A673 (cell line): ENCODE measurements around the gene HMGCR. TPM values are rescaled to one million over a fixed set of nuclear protein-coding genes. Genes with fewer than 3 reads are reported as not detected.

Experiments used
- BruUV-seq: library from RNA; stranded (reverse); fragments of 400-500 nt; replicated peaks from 2 replicates; lab custom pipeline; 2021; lab: Mats Ljungman, UMichigan
- CTCF ChIA-PET: fragments of 300-600 bp; sonication (Branson Sonifier 250); formaldehyde crosslinking; loops from one replicate; lab custom pipeline; 2022; ENCODE audit warnings: antibody characterized with exemption; lab: Charles Lee
- POLR2A ChIA-PET: fragments of 300-600 bp; sonication (Branson Sonifier 250); formaldehyde crosslinking; loops from one replicate; lab custom pipeline; 2022; ENCODE audit warnings: antibody characterized with exemption; ENCODE audit not compliant: low non-redundant PET; lab: Charles Lee
- DNase-seq: peaks from one replicate; pipeline ENCODE4 v3.0.0-alpha.2; 2015; ENCODE audit warnings: low spot score
- H3K27ac ChIP-seq: fragments of 200-600 bp; sonication (generic); 2 replicates; pipeline ENCODE4 v1.5.1; 2016; ENCODE audit warnings: mixed run types, low read depth, mild to moderate bottlenecking, mixed read lengths, antibody characterized with exemption, low read length; ENCODE audit not compliant: poor library complexity, severe bottlenecking
- H3K27me3 ChIP-seq: fragments of 200-600 bp; sonication (generic); replicated peaks from 2 replicates; pipeline ENCODE4 v1.6.1; 2017; ENCODE audit warnings: mixed run types, low read depth, mild to moderate bottlenecking, mixed read lengths, antibody characterized with exemption, low read length; ENCODE audit not compliant: insufficient read depth, poor library complexity
- H3K36me3 ChIP-seq: fragments of 200-600 bp; sonication (generic); 2 replicates; pipeline ENCODE4 v1.6.1; 2016; ENCODE audit warnings: mixed run types, mild to moderate bottlenecking, mixed read lengths, antibody characterized with exemption, low read length; ENCODE audit not compliant: insufficient read depth, poor library complexity, severe bottlenecking
- H3K4me1 ChIP-seq: fragments of 200-600 bp; sonication (generic); 2 replicates; pipeline ENCODE4 v1.6.1; 2017; ENCODE audit warnings: mixed run types, mild to moderate bottlenecking, mixed read lengths, antibody characterized with exemption, low read length; ENCODE audit not compliant: insufficient read depth, poor library complexity, severe bottlenecking
- H3K4me3 ChIP-seq: fragments of 200-600 bp; sonication (generic); 2 replicates; pipeline ENCODE4 v1.5.1; 2016; ENCODE audit warnings: low read depth, mixed run types, mild to moderate bottlenecking, mixed read lengths, low read length; ENCODE audit not compliant: poor library complexity, severe bottlenecking
- H3K9me3 ChIP-seq: fragments of 200-600 bp; sonication (generic); 2 replicates; pipeline ENCODE4 v1.6.1; 2016; ENCODE audit warnings: mixed run types, low read depth, mild to moderate bottlenecking, mixed read lengths, antibody characterized with exemption, low read length; ENCODE audit not compliant: poor library complexity, severe bottlenecking
- EZH2 ChIP-seq: fragments of 200-600 bp; sonication (generic); IDR thresholded peaks from 2 replicates; pipeline ENCODE4 v1.6.1; 2017; ENCODE audit warnings: borderline replicate concordance, low read depth, mild to moderate bottlenecking, mixed read lengths, antibody characterized with exemption, low read length; ENCODE audit not compliant: poor library complexity, severe bottlenecking
- intact Hi-C: fragments of 100-400 bp; cut with micrococcal nuclease; formaldehyde crosslinking; loops from one replicate; pipeline ENCODE4 v1.10.0; 2022; ENCODE audit not compliant: unreplicated experiment
- total RNA-seq: library from RNA; stranded (reverse); gene quantifications from 2 replicates; pipeline ENCODE4 v1.2.3, GENCODE V29; 2021
- TF ChIP-seq, protein P1 (sequence below): fragments of 300-800, 200-600 bp; sonication (generic); conservative IDR thresholded peaks from 2 replicates; pipeline ENCODE4 v1.5.1; 2017; ENCODE audit warnings: low read depth, mild to moderate bottlenecking, antibody characterized with exemption, low read length, moderate library complexity, mixed read lengths

HMGCR gene
- total RNA-seq, 1 experiment from 2014 or later = 168 TPM

DNA sequence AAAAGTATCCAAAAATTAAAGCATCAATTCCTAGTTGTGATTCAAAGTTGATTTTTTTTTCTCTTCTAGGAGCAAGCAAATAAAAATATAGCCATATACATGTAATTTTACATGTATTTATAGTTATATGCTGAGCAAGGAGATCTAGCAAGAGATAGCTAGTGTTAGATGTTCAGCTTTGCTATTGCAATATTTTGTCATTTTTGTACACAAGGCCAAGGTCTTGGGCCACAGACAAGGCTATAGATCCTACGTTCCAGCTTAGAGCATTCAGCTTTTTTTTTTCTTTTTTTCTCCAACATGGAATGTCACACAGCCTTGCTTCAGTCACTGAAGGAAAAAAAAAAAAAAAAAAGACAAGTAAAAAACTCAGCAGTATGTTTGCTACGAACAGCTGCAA, 36.8 kb downstream of the HMGCR start:
- CTCF ChIA-PET = no interaction called here
- no TSS peak for BruUV-seq
- Histone ChIP-seq H3K9me3 (no peaks in the 10 kb centered on the region), H3K27ac (no peak overlapping the region), H3K27me3 (no peaks in the 10 kb centered on the region), H3K36me3 (no peaks in the 10 kb centered on the region), H3K4me1 (no peaks in the 10 kb centered on the region), H3K4me3 (no peak overlapping the region)
- TF ChIP-seq, protein P1, sequence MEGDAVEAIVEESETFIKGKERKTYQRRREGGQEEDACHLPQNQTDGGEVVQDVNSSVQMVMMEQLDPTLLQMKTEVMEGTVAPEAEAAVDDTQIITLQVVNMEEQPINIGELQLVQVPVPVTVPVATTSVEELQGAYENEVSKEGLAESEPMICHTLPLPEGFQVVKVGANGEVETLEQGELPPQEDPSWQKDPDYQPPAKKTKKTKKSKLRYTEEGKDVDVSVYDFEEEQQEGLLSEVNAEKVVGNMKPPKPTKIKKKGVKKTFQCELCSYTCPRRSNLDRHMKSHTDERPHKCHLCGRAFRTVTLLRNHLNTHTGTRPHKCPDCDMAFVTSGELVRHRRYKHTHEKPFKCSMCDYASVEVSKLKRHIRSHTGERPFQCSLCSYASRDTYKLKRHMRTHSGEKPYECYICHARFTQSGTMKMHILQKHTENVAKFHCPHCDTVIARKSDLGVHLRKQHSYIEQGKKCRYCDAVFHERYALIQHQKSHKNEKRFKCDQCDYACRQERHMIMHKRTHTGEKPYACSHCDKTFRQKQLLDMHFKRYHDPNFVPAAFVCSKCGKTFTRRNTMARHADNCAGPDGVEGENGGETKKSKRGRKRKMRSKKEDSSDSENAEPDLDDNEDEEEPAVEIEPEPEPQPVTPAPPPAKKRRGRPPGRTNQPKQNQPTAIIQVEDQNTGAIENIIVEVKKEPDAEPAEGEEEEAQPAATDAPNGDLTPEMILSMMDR = no peak
- no peak for TF ChIP-seq EZH2
- POLR2A ChIA-PET = no interaction called here
- DNase-seq = no peak
- intact Hi-C loops = no loop called here

DNA sequence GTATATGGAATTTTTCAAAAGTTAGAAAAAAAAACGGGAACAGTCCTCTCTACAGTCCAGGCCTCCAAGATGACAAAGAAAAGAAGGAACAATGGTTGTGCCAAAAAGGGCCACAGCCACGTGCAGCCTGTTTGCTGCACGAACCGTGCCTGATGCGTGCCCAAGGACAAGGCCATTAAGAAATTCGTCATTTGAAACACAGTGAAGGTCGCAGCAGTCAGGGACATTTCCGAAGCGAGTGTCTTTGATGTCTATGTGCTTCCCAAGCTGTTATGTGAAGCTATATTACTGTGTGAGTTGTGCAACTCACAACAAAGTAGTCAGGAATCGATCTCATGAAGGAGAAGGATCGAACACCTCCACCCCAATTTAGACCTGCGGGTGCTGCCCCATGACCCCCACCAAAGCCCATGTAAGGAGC, 37.4 kb downstream of the HMGCR start:
- Histone ChIP-seq H3K9me3 (no peaks in the 10 kb centered on the region), H3K27ac (no peak overlapping the region), H3K36me3 (no peaks in the 10 kb centered on the region), H3K4me1 (no peaks in the 10 kb centered on the region), H3K27me3 (no peaks in the 10 kb centered on the region), H3K4me3 (no peak overlapping the region)
- no peak for DNase-seq
- TF ChIP-seq EZH2 = no peak
- POLR2A ChIA-PET = no interaction called here
- BruUV-seq = no TSS peak
- intact Hi-C loops = no loop called here
- CTCF ChIA-PET = no interaction called here

DNA sequence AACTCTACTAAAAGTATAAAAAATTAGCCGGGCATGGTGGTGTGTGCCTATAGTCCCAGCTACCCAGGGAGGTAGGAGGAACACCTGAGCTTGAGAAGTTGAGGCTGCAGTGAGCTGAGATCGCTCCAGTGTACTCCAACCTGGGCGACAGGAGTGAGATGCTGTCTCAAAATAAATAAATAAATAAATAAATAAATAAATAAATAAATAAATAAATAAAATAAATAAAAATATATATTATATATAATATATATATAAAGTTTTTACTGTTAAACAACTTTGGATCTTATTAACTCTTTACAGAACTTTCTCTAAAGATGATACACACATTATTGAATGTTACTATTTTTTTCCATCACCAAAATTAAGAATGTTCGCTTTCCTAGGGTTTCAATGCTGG, 38.4 kb downstream of the HMGCR start:
- ChIA-PET POLR2A (no interaction called here), CTCF (no interaction called here)
- no TSS peak for BruUV-seq
- DNase-seq = no peak
- Histone ChIP-seq H3K36me3 (no peaks in the 10 kb centered on the region), H3K27me3 (no peaks in the 10 kb centered on the region), H3K4me3 (no peak overlapping the region), H3K27ac (no peak overlapping the region), H3K4me1 (no peaks in the 10 kb centered on the region), H3K9me3 (no peaks in the 10 kb centered on the region)
- intact Hi-C loops = no loop called here
- no peak for TF ChIP-seq EZH2
- TF ChIP-seq, protein P1 = no peak

DNA sequence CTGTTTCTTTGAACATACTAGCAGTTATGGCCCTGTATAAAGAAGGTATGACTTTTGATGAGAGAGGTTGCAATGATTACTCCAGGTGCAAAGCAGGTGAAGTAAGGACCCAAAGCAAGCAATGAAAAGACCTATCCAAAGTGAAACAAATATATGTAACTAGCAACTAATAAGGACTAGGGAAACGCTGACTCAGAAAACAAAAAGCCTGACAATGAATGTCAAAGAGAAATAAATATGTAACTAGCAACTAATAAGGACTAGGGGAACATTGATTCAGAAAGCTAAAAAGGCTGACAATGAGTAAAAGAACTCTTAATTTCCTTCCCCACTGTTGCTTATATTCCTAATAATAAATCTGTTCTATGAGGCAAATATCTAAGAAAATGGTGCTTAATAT, 43.1 kb downstream of the HMGCR start:
- BruUV-seq = no TSS peak
- H3K27me3 ChIP-seq = no peaks in the 10 kb centered on the region
- H3K27ac ChIP-seq = no peak overlapping the region
- POLR2A ChIA-PET = no interaction called here
- TF ChIP-seq, protein P1 = no peak
- TF ChIP-seq EZH2 = no peak
- no peak overlapping the region for H3K4me3 ChIP-seq
- H3K9me3 ChIP-seq = no peaks in the 10 kb centered on the region
- peaks cover 6% of the 10 kb centered on the region for H3K36me3 ChIP-seq
- intact Hi-C loops = no loop called here
- no peaks in the 10 kb centered on the region for H3K4me1 ChIP-seq
- DNase-seq = no peak
- CTCF ChIA-PET = interaction anchor here (0.6 kb wide), 1 partner anchor 12 kb away, joined by 3 read pairs; no protein-coding TSS in a partner anchor
